T-helper 9 cell (primary cell): ENCODE data around the gene LDLRAD4.
"Not testable (repeated sequence)": the region's sequence is repeated elsewhere in the genome, so short reads cannot be mapped to it uniquely, and the experiment has no call there.

ENCODE experiments used
- DNase-seq: peaks from one replicate; pipeline ENCODE4 v3.0.0-alpha.2; 2020

Gene LDLRAD4

DNA sequence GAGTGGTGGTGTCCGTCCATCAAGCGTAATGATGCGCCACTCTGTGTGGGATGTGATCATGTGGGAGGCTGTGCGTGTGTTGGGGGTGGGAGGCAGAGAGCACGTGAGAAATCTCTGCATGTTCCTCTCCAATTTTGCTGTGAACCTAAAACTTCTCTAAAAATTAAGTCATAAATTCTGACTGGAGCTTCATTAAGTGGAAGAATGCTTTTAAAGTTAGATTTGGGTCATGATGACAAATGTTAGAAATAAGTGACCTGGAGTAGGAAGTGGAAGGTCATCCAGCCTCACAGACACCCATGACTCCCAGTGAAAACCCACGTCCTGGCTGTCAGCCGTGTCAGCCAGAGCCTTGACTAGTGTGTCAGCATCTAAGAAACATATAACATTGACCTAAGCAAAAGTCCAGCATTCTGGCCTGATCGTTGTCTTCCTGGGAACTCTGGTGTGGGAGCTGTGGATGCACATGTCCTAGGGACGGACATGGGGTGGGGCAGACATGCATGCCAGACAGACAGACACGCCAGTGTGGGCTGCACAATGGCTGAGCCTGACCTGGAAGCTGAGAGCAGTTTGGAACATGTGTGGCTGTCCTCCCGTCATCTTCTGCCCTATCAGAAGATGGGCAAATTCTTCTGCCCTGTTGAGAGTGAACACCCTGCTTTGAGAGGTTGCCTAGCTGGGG is 262.2 kb downstream of the LDLRAD4 start:
- no peak for DNase-seq

DNA sequence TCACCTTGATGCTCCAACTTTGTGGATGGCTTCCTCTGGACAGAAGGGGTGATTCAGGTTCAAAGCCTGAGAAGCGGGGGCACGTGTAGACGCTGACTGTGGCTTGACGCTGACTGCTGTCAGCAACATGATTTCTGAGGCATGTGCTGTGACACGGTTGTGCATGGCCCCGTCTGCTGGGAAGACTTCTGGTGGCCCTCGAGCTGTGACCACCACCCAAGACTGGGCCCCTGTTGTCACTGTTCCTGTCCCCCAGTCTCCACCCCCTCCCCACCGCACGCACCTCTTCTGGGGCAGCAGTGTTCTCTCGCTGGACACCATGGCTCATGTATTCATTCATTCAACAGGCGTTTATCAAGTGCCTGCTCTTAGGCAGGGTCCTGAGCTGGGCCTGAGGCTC is 262.8 kb downstream of the LDLRAD4 start:
- DNase-seq: no peak

DNA sequence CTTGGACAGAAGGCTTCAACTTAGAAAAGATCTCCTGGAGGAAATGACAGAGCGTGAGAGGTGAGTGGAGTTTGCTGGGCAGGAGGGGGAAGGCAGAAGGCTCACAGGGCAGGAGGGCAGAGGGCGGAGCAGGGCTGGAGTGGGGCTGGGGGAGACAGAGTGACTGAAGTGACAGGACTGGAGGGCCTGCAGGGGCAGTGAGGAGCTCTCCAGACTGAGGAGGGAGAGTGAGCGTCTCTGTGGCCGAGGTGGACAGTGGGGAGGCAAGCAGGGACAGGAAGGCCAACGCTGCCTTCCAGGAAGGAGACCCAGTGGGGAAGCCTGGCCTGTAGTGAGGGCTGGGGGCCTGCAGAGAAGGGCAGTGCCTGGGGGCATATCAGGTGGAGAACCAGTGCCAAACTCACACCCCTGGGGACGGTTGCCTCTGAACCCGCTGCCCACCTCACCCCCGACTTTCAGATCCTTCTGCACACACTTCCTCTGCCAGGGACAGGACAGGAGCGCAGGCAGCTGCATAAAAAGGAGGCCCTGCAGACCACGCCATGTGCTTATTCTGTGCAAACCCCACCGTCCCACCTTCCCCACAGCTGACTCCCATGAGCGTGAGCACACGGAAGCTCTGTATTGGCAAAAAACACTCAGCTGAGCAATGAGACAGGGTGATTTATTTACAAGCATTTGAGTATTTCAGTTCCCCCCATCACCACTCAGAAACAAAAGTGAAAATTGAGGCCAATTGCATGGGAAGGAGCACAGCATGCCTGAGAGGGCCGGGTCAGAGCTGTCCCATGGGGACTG is 263.5 kb downstream of the LDLRAD4 start:
- no peak for DNase-seq

DNA sequence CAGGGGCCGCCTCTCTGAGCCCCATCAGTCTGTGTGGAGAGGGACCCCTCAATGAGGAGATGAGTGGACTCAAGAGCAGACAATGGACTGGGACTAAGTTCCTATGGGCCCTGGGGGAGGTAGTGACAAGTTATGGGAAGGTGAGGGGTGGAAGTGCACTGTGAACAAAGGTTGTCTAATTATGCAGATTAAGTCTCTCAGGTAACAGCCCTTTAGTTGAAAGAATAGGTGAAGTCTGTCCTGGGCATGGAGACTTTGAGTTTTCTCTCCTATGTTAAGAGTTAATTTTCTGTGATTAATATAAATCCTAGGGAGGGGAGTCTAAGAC is 264.0 kb downstream of the LDLRAD4 start:
- no peak for DNase-seq

GRCh38 chr18:13483316-13484270 is 265.0 kb downstream of the LDLRAD4 start:
- DNase-seq: no peak

DNA sequence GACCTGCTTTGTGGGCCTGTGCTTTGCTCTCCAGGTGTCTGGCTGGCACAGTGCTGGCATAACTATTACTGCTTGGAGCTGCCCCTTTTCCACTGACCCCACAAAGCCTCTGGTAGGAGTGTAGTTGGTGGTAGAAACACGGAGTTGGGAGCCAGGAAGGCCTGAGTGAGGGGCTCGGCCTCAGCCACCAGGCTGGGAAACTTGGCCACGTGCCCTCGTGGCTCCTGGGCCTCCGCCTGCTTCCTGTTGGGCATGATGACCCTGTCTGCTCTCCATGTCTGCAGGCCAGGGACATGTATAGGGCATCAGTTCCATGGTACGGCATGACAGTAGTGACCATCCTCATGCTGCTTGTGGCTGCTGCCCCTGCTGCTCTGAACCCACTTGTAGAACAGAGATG is 266.6 kb downstream of the LDLRAD4 start:
- no peak for DNase-seq

- no peak for DNase-seq
Observed at GRCh38 chr18:13485604-13486003, 267.0 kb downstream of the LDLRAD4 start.

- no peak for DNase-seq
Observed at GRCh38 chr18:13486284-13486683, 267.7 kb downstream of the LDLRAD4 start.

DNA sequence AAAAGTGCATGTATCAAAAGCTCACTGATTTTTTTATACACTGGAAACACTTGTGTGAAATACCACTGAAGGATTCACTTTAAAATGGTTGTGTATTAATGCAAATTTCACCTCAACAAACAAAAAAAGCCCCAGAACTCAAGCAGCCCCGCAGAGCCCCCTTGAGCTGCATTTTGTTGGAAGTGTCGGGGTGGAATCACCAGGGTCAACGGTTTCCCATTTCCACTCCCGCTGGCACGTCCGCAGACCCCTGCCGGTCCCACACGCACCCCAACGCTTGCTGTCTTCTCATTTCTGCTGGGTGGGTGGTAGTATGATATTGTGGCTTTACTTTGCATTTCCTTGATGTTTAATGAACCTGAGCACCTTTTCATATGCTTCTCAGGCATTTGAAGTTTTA is 268.1 kb downstream of the LDLRAD4 start:
- no peak for DNase-seq

DNA sequence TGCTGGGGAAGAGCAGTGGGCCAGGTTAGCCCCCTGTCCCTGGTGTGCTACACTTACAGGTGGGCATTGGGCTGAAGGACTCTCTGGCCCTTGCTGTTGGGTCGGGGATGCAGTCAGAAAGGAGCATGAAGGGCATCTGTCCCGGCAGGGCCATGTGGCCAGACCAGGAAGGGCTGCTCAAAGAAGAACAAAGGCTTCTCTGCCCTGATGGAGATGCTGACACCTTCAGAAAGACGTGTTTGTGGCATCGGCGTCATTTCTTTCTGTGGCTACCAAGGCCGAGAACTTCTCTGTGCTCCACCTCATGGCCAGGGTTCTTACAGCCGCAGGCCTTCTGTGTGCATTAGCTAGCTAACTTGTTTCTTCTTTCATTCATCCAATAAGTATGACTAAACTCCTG is 268.7 kb downstream of the LDLRAD4 start:
- no peak for DNase-seq

DNA sequence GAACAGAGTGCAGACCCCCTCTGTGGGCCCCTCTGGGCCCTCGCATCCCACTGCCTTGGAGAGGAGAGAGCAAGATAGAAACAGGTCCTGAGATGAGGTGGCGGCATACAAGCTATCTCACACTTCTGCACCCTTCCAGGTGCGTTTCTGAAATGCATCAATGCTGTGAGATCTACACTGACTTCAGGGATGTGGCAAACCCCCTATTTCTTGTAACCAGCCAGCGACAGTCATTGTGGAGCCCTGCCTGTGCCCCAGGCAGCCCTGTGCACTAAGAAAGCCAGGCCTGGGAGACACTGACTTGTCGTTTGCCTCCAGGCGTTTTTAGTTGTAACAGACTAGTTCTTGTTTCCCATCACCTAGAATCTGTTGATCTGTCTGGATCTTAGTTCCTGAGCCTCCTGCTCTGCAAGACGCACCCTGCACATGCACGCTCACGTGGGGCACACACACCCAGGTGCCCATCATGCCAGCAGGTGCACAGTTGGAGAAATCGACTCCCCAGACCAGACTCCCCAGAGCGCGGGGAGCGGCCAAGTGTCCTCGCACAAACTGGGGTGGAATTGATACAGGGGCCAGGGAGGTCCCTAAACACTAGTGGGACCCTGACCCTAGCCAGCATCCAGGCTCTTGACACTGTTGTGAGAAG is 269.8 kb downstream of the LDLRAD4 start:
- no peak for DNase-seq

GRCh38 chr18:13489303-13489702 is 270.7 kb downstream of the LDLRAD4 start:
- DNase-seq: not testable (repeated sequence)

GRCh38 chr18:13491138-13491537 is 272.6 kb downstream of the LDLRAD4 start:
- DNase-seq: no peak

DNA sequence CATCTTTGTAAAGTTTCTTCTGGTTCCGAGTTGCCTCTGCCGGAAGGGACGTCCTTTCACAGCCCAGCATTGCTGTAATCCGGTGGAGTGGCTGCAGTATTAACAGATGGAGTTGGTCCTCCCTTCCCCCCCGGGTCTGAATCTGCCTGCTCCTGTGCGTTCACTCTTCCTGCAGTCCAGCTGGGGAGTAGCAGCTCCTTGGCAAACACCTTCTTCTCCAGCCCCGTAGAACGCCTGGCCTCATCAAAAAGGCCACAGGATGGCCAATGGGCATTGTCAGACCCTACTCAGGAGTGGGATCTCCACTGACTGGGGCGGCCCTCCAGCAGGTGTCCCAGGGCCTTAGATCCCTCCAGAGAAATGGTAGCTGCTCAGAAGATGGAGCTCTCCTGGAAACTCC is 273.8 kb downstream of the LDLRAD4 start:
- DNase-seq: no peak

GRCh38 chr18:13493079-13493478 is 274.5 kb downstream of the LDLRAD4 start:
- DNase-seq: no peak

- DNase-seq: no peak
Observed at GRCh38 chr18:13493725-13494124, 275.2 kb downstream of the LDLRAD4 start.

DNA sequence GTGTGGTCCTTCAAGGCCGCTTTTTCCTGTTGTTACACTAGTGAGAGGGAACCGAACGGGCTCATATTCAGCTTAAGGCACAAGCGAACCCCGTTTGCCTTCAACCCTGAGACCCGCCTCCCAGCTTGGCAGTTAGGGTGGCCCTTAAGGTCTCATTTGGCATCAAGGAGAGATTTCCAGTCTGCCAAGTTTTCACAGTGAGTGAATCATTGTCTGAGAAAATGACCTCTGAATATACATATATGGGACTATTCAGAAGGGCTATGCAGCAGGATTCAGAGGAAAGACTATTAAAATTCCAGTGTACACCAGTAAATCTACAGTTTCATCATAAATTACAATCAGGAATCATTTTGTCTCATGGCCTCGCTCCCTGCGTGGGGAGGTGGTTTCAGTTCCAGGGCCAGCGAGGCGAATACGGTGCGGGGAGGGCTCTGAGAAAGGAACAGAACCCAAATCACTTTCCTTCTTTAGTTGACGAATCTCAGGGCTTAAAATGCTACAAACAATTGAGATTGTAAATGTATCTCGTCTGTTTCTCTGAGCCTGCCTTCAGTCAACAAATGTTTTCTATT is 276.4 kb downstream of the LDLRAD4 start:
- DNase-seq: no peak

DNA sequence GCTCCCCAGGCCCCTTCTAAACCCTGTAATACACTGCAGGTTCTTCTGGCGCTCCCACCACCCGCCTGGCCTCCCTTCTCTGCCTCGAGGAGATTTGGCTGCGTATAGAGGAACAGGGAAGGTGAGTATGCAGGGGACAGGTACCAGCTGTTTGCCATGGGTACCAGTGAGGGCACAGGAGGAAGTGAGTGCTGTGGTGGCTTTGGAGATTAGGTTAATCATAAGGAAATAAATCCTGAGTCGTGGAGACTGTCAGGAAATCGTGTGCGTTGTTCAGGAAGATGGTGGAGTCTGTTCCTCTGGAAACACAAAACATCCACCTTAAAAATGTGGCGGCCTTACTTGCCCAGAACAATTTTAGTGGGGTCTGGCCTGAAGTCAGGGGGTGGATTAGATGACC is 277.4 kb downstream of the LDLRAD4 start:
- no peak for DNase-seq

DNA sequence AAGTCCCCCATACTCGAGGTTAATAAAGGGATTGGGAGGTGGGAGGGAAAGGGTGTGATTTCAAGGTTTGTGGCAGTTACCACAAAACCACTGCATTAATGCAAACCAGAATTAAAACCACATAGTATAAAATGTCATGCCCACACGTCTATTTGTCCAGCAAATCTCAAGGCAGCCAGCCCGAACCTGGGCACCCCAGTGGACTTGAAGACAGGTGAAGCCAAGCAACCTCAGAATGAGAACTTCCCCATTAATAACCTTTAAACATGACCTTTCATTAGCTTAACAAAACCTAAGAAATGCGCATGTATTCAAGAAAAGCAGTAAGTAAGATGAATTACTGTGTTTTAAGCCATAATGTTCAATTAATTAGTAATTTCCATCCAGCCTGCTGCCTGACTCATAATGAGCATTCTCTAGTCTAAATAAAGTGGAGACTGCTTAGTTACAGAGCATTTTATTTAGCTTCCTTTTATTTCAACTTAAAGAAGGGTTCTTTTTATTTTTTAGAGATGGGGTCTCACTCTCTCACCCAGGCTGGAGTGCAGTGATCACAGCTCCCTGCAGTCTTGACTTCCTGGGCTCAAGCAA is 278.2 kb downstream of the LDLRAD4 start:
- DNase-seq: no peak

DNA sequence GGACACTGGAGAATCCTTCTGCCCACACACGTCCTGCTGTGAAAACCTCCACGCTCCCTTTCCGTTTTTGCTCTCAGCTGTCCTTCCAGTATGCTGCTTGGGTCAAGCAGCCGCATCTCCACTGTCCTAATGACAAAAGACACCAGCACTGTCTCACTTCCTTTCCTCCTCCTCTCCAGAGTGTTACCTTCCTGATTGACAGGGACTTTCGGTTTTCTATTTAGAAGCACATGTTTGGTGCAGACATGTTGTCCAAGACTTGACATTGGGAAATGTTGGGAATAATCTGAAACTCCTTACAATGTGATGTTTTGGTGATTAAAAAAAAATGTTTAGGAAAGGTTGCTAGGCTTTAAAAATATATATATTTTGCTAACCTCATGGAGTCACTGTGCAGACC is 281.2 kb downstream of the LDLRAD4 start:
- DNase-seq: no peak

- DNase-seq: no peak
Observed at GRCh38 chr18:13500227-13500865, 281.8 kb downstream of the LDLRAD4 start.
